ENCODE data around the gene AP1AR.

DNA sequence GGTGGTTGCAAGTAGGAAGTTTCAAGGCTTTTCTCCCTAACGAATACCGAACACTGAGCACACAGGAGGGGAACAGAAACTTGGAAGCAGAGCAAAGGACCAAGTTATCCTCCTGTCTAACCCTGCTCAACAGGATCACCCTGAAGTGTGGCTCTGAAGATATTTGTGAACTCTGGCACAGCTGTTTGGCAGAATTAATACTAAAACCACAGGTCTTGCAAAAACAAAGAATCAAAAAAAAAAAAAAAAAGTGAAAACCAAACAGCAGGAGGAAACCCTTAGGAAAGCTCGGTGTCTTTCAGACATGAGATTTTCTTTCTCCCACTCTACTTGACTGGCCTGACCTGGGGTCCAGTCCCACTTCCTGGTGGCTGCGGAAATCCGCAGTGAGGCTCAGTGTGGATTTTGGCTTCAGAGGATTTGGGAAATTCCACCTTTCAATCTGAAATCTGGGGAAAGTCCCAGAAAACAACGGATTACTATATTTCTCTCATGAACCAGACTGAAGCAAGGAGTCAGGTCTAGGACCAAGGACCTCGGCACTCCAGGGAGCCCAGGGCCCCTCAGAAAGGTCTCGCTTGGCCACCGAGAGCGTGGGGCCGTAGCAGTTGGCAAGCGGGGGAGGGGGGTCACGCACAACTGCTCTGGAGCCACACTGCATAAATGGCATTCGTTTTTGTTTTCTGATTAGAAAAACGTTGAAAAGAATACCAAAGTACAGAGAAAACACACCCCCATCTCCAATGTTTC, 53.2 kb downstream of the AP1AR start:
- TF ChIP-seq EZH2 (IDR thresholded peaks at IDR 0.05) (no peak), POLR2AphosphoS5 (IDR thresholded peaks at IDR 0.05; ENCODE audit: borderline replicate concordance, low read depth, low read length) (no peak)

Measured in SK-N-MC (cell line).